Stimulated activated effector memory CD8-positive, alpha-beta T cell treated with anti-CD3 and anti-CD28 coated beads, Interleukin-12 subunit alpha, Interleukin-12 subunit beta, amount 100 ng/mL, for 72 hours (primary cell): ENCODE data around the gene DHX40.
"Not testable (repeated sequence)": the region's sequence is repeated elsewhere in the genome, so short reads cannot be mapped to it uniquely, and the experiment has no call there.

ENCODE experiments used
- ATAC-seq: fragments of 150-1000 bp; cut with Tn5 transposase; 2 replicates; pipeline ENCODE4 v1.10.0; 2021
- DNase-seq, 2 donors: peaks; one replicate each; pipeline ENCODE4 v3.0.0; 2021 to 2022; ENCODE audit warnings: low spot score in 2 of 2
- H3K27ac Mint-ChIP-seq: one replicate; pipeline ENCODE4 v1.8.0; 2022; ENCODE audit warnings: mild to moderate bottlenecking, mixed read lengths
- H3K36me3 Mint-ChIP-seq: one replicate; pipeline ENCODE4 v1.8.0; 2022; ENCODE audit warnings: mild to moderate bottlenecking, mixed read lengths
- H3K4me1 Mint-ChIP-seq: one replicate; pipeline ENCODE4 v1.8.0; 2022; ENCODE audit warnings: mixed read lengths
- H3K4me3 Mint-ChIP-seq: one replicate; pipeline ENCODE4 v1.8.0; 2022; ENCODE audit warnings: mild to moderate bottlenecking, mixed read lengths
- H3K9me3 Mint-ChIP-seq: one replicate; pipeline ENCODE4 v1.8.0; 2022; ENCODE audit warnings: mixed read lengths

The DHX40 gene

GRCh38 chr17:59565171-59565958 lies at the start of gene DHX40:
TSS of gene DHX40 (plus strand) at chr17:59565610. CDS start at chr17:59565672, 62 bp downstream.
- ATAC-seq (peak; percentile 97), DNase-seq (peak; percentile 81 to 97)
- peaks cover 24% of the 10 kb centered on the region for H3K36me3 Mint-ChIP-seq
- no peaks in the 10 kb centered on the region for H3K9me3 Mint-ChIP-seq
- peak within 1 kb of the TSS; percentile 99 for H3K27ac Mint-ChIP-seq
- peaks cover 15% of the 10 kb centered on the region for H3K4me1 Mint-ChIP-seq
- peak within 1 kb of the TSS; percentile 99 for H3K4me3 Mint-ChIP-seq

- ATAC-seq (no peak), DNase-seq (peak in 1 of 2 donors; percentile 26)
- Mint-ChIP-seq H3K27ac (no peak overlapping the region), H3K4me1 (peaks cover 4% of the 10 kb centered on the region), H3K4me3 (no peak overlapping the region), H3K36me3 (no peaks in the 10 kb centered on the region), H3K9me3 (no peaks in the 10 kb centered on the region)
Measured at GRCh38 chr17:59516451-59516850, 49.0 kb upstream of the DHX40 start.

GRCh38 chr17:59519132-59519531 lies 46.3 kb upstream of the DHX40 start:
- H3K4me3 Mint-ChIP-seq, result no peak overlapping the region

GRCh38 chr17:59520251-59520650 lies 45.2 kb upstream of the DHX40 start:
- H3K4me3 Mint-ChIP-seq, result no peak overlapping the region
- H3K9me3 Mint-ChIP-seq, result no peaks in the 10 kb centered on the region
- peaks cover 7% of the 10 kb centered on the region for H3K4me1 Mint-ChIP-seq
- DNase-seq (peak in 1 of 2 donors; percentile 26), ATAC-seq (no peak)
- no peak overlapping the region for H3K27ac Mint-ChIP-seq
- no peaks in the 10 kb centered on the region for H3K36me3 Mint-ChIP-seq

More at GRCh38 chr17:59519132-59519531, 46.3 kb upstream of the DHX40 start:
- Mint-ChIP-seq H3K36me3 (no peaks in the 10 kb centered on the region), H3K4me1 (peaks cover 7% of the 10 kb centered on the region), H3K9me3 (no peaks in the 10 kb centered on the region), H3K27ac (no peak overlapping the region)
- ATAC-seq, result no peak
- DNase-seq, result no peak

GRCh38 chr17:59521465-59522126 lies 43.8 kb upstream of the DHX40 start:
- Mint-ChIP-seq H3K9me3 (no peaks in the 10 kb centered on the region), H3K27ac (peak overlapping the region; percentile 27), H3K4me3 (no peak overlapping the region), H3K36me3 (no peaks in the 10 kb centered on the region), H3K4me1 (peaks cover 7% of the 10 kb centered on the region)
- peak; percentile 56 to 79 for DNase-seq
- peak; percentile 57 for ATAC-seq

GRCh38 chr17:59524930-59525329 lies 40.5 kb upstream of the DHX40 start:
- H3K27ac Mint-ChIP-seq, H3K36me3 Mint-ChIP-seq, DNase-seq, H3K4me3 Mint-ChIP-seq, H3K9me3 Mint-ChIP-seq, ATAC-seq, H3K4me1 Mint-ChIP-seq: not testable (repeated sequence)

- Mint-ChIP-seq H3K27ac (no peak overlapping the region), H3K4me3 (no peak overlapping the region), H3K9me3 (no peaks in the 10 kb centered on the region), H3K36me3 (no peaks in the 10 kb centered on the region), H3K4me1 (peaks cover 7% of the 10 kb centered on the region)
- ATAC-seq (no peak), DNase-seq (no peak)
Measured at GRCh38 chr17:59525668-59526067, 39.7 kb upstream of the DHX40 start.

- H3K4me1 Mint-ChIP-seq, result peaks cover 4% of the 10 kb centered on the region
- no peak overlapping the region for H3K4me3 Mint-ChIP-seq
- H3K36me3 Mint-ChIP-seq, result no peaks in the 10 kb centered on the region
- H3K9me3 Mint-ChIP-seq, result no peaks in the 10 kb centered on the region
- ATAC-seq (no peak), DNase-seq (no peak)
- no peak overlapping the region for H3K27ac Mint-ChIP-seq
Measured at GRCh38 chr17:59526451-59526850, 39.0 kb upstream of the DHX40 start.

GRCh38 chr17:59527325-59527917 lies 38.0 kb upstream of the DHX40 start:
- H3K4me1 Mint-ChIP-seq, result no peaks in the 10 kb centered on the region
- no peak overlapping the region for H3K4me3 Mint-ChIP-seq
- H3K36me3 Mint-ChIP-seq, result no peaks in the 10 kb centered on the region
- no peak overlapping the region for H3K27ac Mint-ChIP-seq
- H3K9me3 Mint-ChIP-seq, result no peaks in the 10 kb centered on the region
- DNase-seq, result no peak
- ATAC-seq, result no peak

GRCh38 chr17:59527931-59528330 lies 37.5 kb upstream of the DHX40 start:
- no peaks in the 10 kb centered on the region for H3K4me1 Mint-ChIP-seq
- DNase-seq (no peak), ATAC-seq (no peak)
- no peaks in the 10 kb centered on the region for H3K36me3 Mint-ChIP-seq
- H3K9me3 Mint-ChIP-seq, result no peaks in the 10 kb centered on the region
- no peak overlapping the region for H3K4me3 Mint-ChIP-seq
- H3K27ac Mint-ChIP-seq, result no peak overlapping the region

GRCh38 chr17:59530531-59530930 lies 34.9 kb upstream of the DHX40 start:
- Mint-ChIP-seq H3K4me3 (no peak overlapping the region), H3K27ac (no peak overlapping the region), H3K36me3 (no peaks in the 10 kb centered on the region), H3K4me1 (no peaks in the 10 kb centered on the region), H3K9me3 (no peaks in the 10 kb centered on the region)
- DNase-seq, result no peak
- no peak for ATAC-seq

- Mint-ChIP-seq H3K4me1 (no peaks in the 10 kb centered on the region), H3K27ac (no peak overlapping the region), H3K4me3 (no peak overlapping the region)
Measured at GRCh38 chr17:59533694-59534093, 31.7 kb upstream of the DHX40 start.

GRCh38 chr17:59534583-59534982 lies 30.8 kb upstream of the DHX40 start:
- Mint-ChIP-seq H3K4me1 (no peaks in the 10 kb centered on the region), H3K4me3 (no peak overlapping the region), H3K27ac (no peak overlapping the region), H3K9me3 (no peaks in the 10 kb centered on the region), H3K36me3 (no peaks in the 10 kb centered on the region)
- DNase-seq (no peak), ATAC-seq (no peak)

More at GRCh38 chr17:59533694-59534093, 31.7 kb upstream of the DHX40 start:
- no peaks in the 10 kb centered on the region for H3K36me3 Mint-ChIP-seq
- DNase-seq (no peak), ATAC-seq (no peak)
- H3K9me3 Mint-ChIP-seq, result no peaks in the 10 kb centered on the region

GRCh38 chr17:59538195-59538909 lies 27.1 kb upstream of the DHX40 start:
- H3K4me3 Mint-ChIP-seq, result no peak overlapping the region
- ATAC-seq, result no peak
- no peak for DNase-seq
- no peak overlapping the region for H3K27ac Mint-ChIP-seq
- H3K4me1 Mint-ChIP-seq, result no peaks in the 10 kb centered on the region
- H3K9me3 Mint-ChIP-seq, result no peaks in the 10 kb centered on the region
- H3K36me3 Mint-ChIP-seq, result no peaks in the 10 kb centered on the region

- Mint-ChIP-seq H3K4me1 (no peaks in the 10 kb centered on the region), H3K9me3 (no peaks in the 10 kb centered on the region), H3K27ac (no peak overlapping the region), H3K36me3 (no peaks in the 10 kb centered on the region), H3K4me3 (no peak overlapping the region)
- DNase-seq (no peak), ATAC-seq (no peak)
Measured at GRCh38 chr17:59542960-59543635, 22.3 kb upstream of the DHX40 start.
